Thoracic aorta (tissue), 2 donors: Measurements from ENCODE around the gene RNF145. TPM values are rescaled to one million over a fixed set of nuclear protein-coding genes. Genes with fewer than 3 reads are reported as not detected.

ENCODE experiments used
- ATAC-seq: fragments of 150-250 bp; one replicate; pipeline ENCODE4 v1.8.0; 2017; ENCODE audit warnings: low read depth; ENCODE audit not compliant: insufficient number of reproducible peaks, low FRiP score
- DNase-seq: peaks from one replicate; pipeline ENCODE4 v3.0.0-alpha.2; 2020; ENCODE audit warnings: low spot score
- H3K27ac ChIP-seq, 2 donors: fragments of 200-600 bp; sonication (generic); 1 replicate in 1 of 2; 2 replicates in 1 of 2; pipeline ENCODE4 v1.5.1; 2016; ENCODE audit warnings: mild to moderate bottlenecking in 2 of 2, moderate library complexity in 2 of 2
- H3K27me3 ChIP-seq: fragments of 200-600 bp; sonication (generic); replicated peaks from 2 replicates; pipeline ENCODE4 v1.6.0; 2016; ENCODE audit warnings: mild to moderate bottlenecking; ENCODE audit not compliant: insufficient read depth
- H3K36me3 ChIP-seq: fragments of 200-600 bp; sonication (generic); one replicate; pipeline ENCODE4 v1.5.1; 2016
- H3K4me1 ChIP-seq, 2 donors: fragments of 200-600 bp; sonication (generic); 1 replicate in 1 of 2; 2 replicates in 1 of 2; pipeline versions ENCODE4 v1.5.1 to v1.6.0; 2016; ENCODE audit warnings: low read depth in 2 of 2, mild to moderate bottlenecking in 1 of 2; ENCODE audit not compliant: control insufficient read depth in 1 of 2
- H3K4me3 ChIP-seq: fragments of 200-600 bp; sonication (generic); 2 replicates; pipeline ENCODE4 v1.5.1; 2016; ENCODE audit warnings: mild to moderate bottlenecking
- H3K9me3 ChIP-seq: fragments of 200-600 bp; sonication (generic); 2 replicates; pipeline ENCODE4 v1.5.1; 2016
- total RNA-seq, 2 donors: library from RNA; depleted of rRNA; stranded (reverse); fragments of >200 nt; gene quantifications; one replicate each; pipeline versions ENCODE4 v1.1.0 to v1.2.3, GENCODE V29; 2016
- TF ChIP-seq, protein P1 (sequence below): fragments of 200-600 bp; sonication (generic); IDR thresholded peaks from one replicate; pipeline ENCODE4 v1.5.1; 2019; ENCODE audit warnings: antibody characterized with exemption

Gene RNF145
- total RNA-seq, 2 donors from 2014 or later: 38.3 to 46.1 TPM

DNA sequence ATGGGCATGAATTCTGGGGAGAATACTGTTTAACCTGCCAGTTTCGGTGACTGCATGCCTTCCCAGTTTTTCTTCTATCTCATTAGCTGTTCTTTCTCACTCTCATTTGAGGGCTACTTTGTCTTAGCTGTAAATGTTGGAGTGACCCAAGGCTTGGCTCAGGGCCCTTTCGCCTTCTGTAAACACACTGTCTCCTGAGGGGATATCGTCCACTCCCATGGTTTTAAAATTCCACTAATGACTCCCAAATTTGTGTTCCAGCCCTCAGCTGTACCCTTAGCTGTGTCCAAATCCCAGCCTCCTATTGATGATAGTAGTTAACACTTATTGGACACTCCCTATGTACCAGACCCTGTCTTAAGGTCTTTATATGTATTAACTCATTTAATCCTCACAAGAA is 14.1 kb upstream of the RNF145 start:
- H3K27ac ChIP-seq: no peak overlapping the region
- TF ChIP-seq, protein P1, sequence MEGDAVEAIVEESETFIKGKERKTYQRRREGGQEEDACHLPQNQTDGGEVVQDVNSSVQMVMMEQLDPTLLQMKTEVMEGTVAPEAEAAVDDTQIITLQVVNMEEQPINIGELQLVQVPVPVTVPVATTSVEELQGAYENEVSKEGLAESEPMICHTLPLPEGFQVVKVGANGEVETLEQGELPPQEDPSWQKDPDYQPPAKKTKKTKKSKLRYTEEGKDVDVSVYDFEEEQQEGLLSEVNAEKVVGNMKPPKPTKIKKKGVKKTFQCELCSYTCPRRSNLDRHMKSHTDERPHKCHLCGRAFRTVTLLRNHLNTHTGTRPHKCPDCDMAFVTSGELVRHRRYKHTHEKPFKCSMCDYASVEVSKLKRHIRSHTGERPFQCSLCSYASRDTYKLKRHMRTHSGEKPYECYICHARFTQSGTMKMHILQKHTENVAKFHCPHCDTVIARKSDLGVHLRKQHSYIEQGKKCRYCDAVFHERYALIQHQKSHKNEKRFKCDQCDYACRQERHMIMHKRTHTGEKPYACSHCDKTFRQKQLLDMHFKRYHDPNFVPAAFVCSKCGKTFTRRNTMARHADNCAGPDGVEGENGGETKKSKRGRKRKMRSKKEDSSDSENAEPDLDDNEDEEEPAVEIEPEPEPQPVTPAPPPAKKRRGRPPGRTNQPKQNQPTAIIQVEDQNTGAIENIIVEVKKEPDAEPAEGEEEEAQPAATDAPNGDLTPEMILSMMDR: no peak
- ATAC-seq (no peak), DNase-seq (no peak)
- H3K9me3 ChIP-seq: no peaks in the 10 kb centered on the region
- no peaks in the 10 kb centered on the region for H3K27me3 ChIP-seq
- no peaks in the 10 kb centered on the region for H3K4me1 ChIP-seq
- no peaks in the 10 kb centered on the region for H3K36me3 ChIP-seq
- H3K4me3 ChIP-seq: no peak overlapping the region

DNA sequence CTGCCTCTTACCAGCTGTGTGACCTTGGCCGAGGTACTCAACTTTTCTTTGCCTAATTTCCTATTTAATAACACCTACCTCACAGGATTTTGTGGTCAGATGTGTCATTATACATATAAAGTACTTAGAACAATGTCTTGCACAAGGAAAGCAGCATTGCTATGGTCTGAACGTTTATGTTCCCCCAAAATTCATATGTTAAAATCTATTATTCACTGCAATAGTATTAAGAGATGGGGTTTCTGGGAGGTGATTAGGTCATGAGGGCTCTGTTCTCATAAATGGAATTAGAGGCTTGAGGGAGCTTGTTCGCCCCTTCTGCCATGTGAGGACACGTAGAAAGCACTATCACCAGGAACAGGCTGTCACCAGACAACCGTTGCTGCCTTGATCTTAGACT is 10.9 kb upstream of the RNF145 start:
- Histone ChIP-seq H3K4me1 (no peaks in the 10 kb centered on the region), H3K4me3 (no peak overlapping the region), H3K36me3 (no peaks in the 10 kb centered on the region), H3K27me3 (no peaks in the 10 kb centered on the region), H3K9me3 (no peaks in the 10 kb centered on the region), H3K27ac (no peak overlapping the region)
- no peak for ATAC-seq
- DNase-seq: no peak
- TF ChIP-seq, protein P1: no peak

DNA sequence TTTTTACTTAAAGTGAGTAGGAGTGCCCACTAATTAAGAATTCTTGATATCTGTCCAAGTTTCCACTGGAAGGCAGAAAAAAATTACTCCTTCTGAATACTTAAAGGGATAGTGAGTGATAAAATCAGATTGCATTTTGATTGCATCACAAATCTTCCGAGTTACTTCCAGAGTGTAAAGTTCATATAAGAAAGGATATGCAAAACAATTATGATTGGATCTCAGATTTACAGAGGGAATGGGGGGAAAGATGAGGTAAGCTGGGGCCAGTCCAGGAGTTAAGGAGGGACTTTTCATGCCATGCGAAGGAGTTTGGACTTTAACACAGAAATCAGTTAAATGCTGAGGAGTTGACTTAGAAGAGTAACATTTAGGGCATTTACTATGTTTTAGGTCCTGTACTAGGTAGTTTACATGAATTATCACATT is 9.3 kb upstream of the RNF145 start:
- Histone ChIP-seq H3K9me3 (no peaks in the 10 kb centered on the region), H3K27me3 (no peaks in the 10 kb centered on the region), H3K27ac (no peak overlapping the region), H3K4me3 (no peak overlapping the region), H3K4me1 (no peaks in the 10 kb centered on the region), H3K36me3 (no peaks in the 10 kb centered on the region)
- TF ChIP-seq, protein P1: no peak
- ATAC-seq: no peak
- DNase-seq: no peak

DNA sequence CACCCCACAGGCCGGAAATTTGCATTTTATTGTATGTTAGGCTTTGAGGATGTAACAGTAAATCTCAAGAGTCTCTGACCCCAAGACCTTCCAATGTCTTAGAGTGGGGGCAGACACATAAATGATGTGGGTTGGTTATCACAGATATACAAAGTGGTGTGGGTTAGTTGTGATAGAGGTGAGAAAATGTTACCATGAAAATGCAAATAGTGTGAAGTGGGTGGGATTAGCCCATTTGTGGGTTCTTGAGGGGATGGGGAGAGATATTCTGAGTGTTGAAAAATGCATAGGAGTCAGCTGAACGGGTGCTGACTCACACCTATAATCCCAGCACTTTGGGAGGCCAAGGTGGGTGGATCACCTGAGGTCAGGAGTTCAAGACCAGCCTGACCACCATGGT is 7.9 kb upstream of the RNF145 start:
- H3K9me3 ChIP-seq: no peaks in the 10 kb centered on the region
- no peak for ATAC-seq
- TF ChIP-seq, protein P1: no peak
- no peaks in the 10 kb centered on the region for H3K27me3 ChIP-seq
- H3K4me3 ChIP-seq: no peak overlapping the region
- no peaks in the 10 kb centered on the region for H3K4me1 ChIP-seq
- no peaks in the 10 kb centered on the region for H3K36me3 ChIP-seq
- H3K27ac ChIP-seq: no peak overlapping the region
- DNase-seq: no peak

DNA sequence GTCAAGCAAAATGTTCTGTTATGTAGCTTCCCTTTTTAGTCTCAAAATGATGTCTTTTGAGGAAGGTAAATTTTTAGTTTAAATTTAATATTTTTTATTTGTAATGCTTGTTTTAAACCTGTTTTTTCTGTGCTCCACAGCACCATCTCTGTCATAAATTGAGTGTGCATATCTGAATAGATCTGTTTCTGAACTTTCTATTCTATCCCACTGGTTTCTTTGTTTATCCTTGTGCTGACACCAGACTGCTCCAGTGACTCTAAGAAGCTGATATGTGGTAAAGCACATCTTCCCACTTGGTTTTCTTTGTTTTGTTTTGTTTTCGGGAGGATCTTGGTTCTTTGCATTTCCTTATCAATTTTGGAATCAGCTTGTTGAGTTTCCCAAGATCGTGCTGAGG is 7.1 kb upstream of the RNF145 start:
- TF ChIP-seq, protein P1: no peak
- H3K4me1 ChIP-seq: no peaks in the 10 kb centered on the region
- H3K4me3 ChIP-seq: no peak overlapping the region
- ATAC-seq (no peak), DNase-seq (no peak)
- no peaks in the 10 kb centered on the region for H3K36me3 ChIP-seq
- H3K27me3 ChIP-seq: no peaks in the 10 kb centered on the region
- H3K9me3 ChIP-seq: no peaks in the 10 kb centered on the region
- H3K27ac ChIP-seq: no peak overlapping the region
